Thyroid gland (tissue), 4 donors: ENCODE results near the gene SLC24A3.

Experiments
- POLR2A ChIP-seq, 2 donors: fragments of 450-650 bp; IDR thresholded peaks; one replicate each; pipeline ENCODE4 v1.6.1; 2017; ENCODE audit warnings: antibody characterized with exemption in 2 of 2, mild to moderate bottlenecking in 2 of 2, moderate library complexity in 1 of 2
- TF ChIP-seq, protein P1 (sequence below), 6 experiments: fragments of 200-600 bp in 3 of 6; fragments of 450-650 bp in 3 of 6; sonication (generic) in 3 of 6; IDR thresholded peaks; one replicate each; pipeline ENCODE4 v1.5.1; 2016 to 2019; ENCODE audit warnings: antibody characterized with exemption in 6 of 6, mild to moderate bottlenecking in 2 of 6, inconsistent platforms in 1 of 6, moderate library complexity in 1 of 6

DNA sequence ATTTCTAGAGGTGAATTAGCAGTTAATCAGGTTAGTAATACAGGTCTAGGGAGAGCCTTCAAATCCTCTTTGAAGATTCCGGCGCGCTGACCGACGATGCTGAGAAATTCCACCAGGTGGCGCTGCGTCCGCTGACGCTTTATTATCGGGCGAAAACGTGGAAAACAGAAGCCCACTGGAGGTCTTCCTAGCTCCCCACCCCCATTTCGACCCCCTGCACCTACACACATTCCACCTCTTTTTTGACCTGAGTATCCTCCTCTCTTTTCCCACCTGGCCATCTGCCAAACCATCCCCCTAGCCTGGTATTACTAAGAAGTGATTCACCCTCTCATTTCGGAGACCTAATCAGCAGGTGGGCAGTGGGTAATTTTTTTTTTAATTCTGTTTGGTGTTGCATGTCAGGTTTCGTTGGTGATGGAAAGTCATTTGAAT, 480.3 kb downstream of the SLC24A3 start:
- TF ChIP-seq, protein P1, sequence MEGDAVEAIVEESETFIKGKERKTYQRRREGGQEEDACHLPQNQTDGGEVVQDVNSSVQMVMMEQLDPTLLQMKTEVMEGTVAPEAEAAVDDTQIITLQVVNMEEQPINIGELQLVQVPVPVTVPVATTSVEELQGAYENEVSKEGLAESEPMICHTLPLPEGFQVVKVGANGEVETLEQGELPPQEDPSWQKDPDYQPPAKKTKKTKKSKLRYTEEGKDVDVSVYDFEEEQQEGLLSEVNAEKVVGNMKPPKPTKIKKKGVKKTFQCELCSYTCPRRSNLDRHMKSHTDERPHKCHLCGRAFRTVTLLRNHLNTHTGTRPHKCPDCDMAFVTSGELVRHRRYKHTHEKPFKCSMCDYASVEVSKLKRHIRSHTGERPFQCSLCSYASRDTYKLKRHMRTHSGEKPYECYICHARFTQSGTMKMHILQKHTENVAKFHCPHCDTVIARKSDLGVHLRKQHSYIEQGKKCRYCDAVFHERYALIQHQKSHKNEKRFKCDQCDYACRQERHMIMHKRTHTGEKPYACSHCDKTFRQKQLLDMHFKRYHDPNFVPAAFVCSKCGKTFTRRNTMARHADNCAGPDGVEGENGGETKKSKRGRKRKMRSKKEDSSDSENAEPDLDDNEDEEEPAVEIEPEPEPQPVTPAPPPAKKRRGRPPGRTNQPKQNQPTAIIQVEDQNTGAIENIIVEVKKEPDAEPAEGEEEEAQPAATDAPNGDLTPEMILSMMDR (IDR thresholded peaks at IDR 0.05): peak; percentile 75 to 93 (median 92)
- TF ChIP-seq POLR2A (IDR thresholded peaks at IDR 0.05): no peak
